ENCODE data around the gene B3GALT2.

B3GALT2 gene

DNA sequence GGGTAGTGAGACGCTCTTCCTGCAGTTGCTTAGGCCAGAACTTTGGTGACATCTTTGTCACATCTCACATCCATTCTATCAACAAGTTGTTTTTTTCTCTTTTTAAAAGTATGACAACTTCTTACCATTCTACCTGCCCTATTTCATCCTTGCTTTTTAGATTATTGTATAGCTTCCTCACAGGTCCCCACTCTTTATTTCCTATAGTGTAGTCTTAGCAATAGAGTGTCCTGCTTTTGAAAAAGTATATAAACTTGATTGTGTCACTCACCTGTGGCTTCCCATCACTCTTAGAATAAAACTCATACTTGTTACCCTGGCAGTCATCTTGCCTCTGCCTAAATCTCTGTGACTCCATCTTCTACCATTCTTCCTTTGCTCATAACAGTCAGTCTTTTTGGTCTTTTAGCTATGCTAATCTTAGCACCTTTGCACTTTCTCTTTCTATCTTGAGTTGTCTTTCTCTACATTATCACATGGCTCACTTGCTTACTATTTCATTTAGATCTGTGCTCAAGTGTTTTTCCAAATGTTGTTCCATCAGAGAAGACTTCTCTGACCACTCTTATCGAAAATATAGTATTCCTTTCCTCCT is 55.0 kb downstream of the B3GALT2 start:
- DNase-seq (no peak), ATAC-seq (ENCODE audit: insufficient read depth, low read depth) (no peak)
- TF ChIP-seq, protein P1, sequence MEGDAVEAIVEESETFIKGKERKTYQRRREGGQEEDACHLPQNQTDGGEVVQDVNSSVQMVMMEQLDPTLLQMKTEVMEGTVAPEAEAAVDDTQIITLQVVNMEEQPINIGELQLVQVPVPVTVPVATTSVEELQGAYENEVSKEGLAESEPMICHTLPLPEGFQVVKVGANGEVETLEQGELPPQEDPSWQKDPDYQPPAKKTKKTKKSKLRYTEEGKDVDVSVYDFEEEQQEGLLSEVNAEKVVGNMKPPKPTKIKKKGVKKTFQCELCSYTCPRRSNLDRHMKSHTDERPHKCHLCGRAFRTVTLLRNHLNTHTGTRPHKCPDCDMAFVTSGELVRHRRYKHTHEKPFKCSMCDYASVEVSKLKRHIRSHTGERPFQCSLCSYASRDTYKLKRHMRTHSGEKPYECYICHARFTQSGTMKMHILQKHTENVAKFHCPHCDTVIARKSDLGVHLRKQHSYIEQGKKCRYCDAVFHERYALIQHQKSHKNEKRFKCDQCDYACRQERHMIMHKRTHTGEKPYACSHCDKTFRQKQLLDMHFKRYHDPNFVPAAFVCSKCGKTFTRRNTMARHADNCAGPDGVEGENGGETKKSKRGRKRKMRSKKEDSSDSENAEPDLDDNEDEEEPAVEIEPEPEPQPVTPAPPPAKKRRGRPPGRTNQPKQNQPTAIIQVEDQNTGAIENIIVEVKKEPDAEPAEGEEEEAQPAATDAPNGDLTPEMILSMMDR (IDR thresholded peaks at IDR 0.05; ENCODE audit: borderline replicate concordance, extremely low read depth, low read length, poor library complexity, severe bottlenecking): no peak
- TF ChIP-seq EZH2 (IDR thresholded peaks at IDR 0.05; ENCODE audit: borderline replicate concordance, low read depth, low read length, severe bottlenecking): no peak
- H3K4me2 ChIP-seq (ENCODE audit: insufficient read depth, low read length): no peak overlapping the region
- no peak overlapping the region for H3K4me3 ChIP-seq (ENCODE audit: low read depth in 1 of 2, low read length in 2 of 2)
- no peak overlapping the region for H3K9ac ChIP-seq (ENCODE audit: low read depth, low read length)
- no peak overlapping the region for H2AFZ ChIP-seq (ENCODE audit: low read depth, low read length)
- H3K4me1 ChIP-seq (ENCODE audit: insufficient read depth, low read length): 0 out of 2 replicates have a peak, but pooled peaks cover 5% of the 10 kb centered on the region
- H3K79me2 ChIP-seq (ENCODE audit: insufficient read depth, low read length): peaks cover 82% of the 10 kb centered on the region
- H4K20me1 ChIP-seq (ENCODE audit: insufficient read depth, low read length): peaks cover 4% of the 10 kb centered on the region; the same call in 1 of the 2 replicates
- no peaks in the 10 kb centered on the region for H3K9me3 ChIP-seq (ENCODE audit: insufficient read depth, low read length, severe bottlenecking)
- H3K36me3 ChIP-seq (ENCODE audit: insufficient read depth, low read length): peaks cover 72% of the 10 kb centered on the region
- no peaks in the 10 kb centered on the region for H3K27me3 ChIP-seq (ENCODE audit: insufficient read depth, low read length, poor library complexity)
- no peak overlapping the region for H3K27ac ChIP-seq (ENCODE audit: low read length)

Measured in DND-41 (cell line).